CD4-positive, alpha-beta memory T cell (primary cell): ENCODE measurements around the gene ARHGAP24. TPM values are rescaled to one million over a fixed set of nuclear protein-coding genes. Genes with fewer than 3 reads are reported as not detected.

Experiments
- CTCF ChIA-PET: fragments of 350-600 bp; sonication (Branson Sonifier 250); formaldehyde crosslinking; loops from one replicate; lab custom pipeline; 2021; ENCODE audit warnings: inconsistent platforms; ENCODE audit not compliant: partially characterized antibody; lab: Charles Lee
- POLR2A ChIA-PET: fragments of 350-600 bp; sonication (Branson Sonifier 250); formaldehyde crosslinking; loops from one replicate; lab custom pipeline; 2021; ENCODE audit not compliant: partially characterized antibody; lab: Charles Lee
- DNase-seq, 5 donors: peaks; one replicate each; pipeline versions ENCODE4 v3.0.0 to v3.0.0-alpha.2; 2020 to 2022; ENCODE audit warnings: mixed read lengths in 1 of 5
- H3K27ac ChIP-seq: one replicate; pipeline ENCODE4 v1.7.0; 2013; ENCODE audit warnings: low read depth, low read length
- H3K27me3 ChIP-seq: 2 replicates; pipeline ENCODE4 v1.7.0; 2013; ENCODE audit warnings: mild to moderate bottlenecking, low read length, moderate library complexity; ENCODE audit not compliant: insufficient read depth
- H3K36me3 ChIP-seq: 2 replicates; pipeline ENCODE4 v1.7.0; 2013; ENCODE audit warnings: mild to moderate bottlenecking, low read length, moderate library complexity; ENCODE audit not compliant: insufficient read depth
- H3K4me1 ChIP-seq: 2 replicates; pipeline ENCODE4 v1.7.0; 2013; ENCODE audit warnings: mild to moderate bottlenecking, low read length, moderate library complexity; ENCODE audit not compliant: insufficient read depth
- H3K4me3 ChIP-seq, 2 donors: one replicate each; pipeline ENCODE4 v1.7.0; 2013; ENCODE audit warnings: low read length in 2 of 2, mild to moderate bottlenecking in 1 of 2
- H3K9me3 ChIP-seq, 2 donors: one replicate each; pipeline ENCODE4 v1.7.0; 2013; ENCODE audit warnings: low read length in 2 of 2, control low read depth in 1 of 2; ENCODE audit not compliant: control insufficient read depth in 1 of 2
- H3K27ac Mint-ChIP-seq, 7 donors: one replicate each; pipeline ENCODE4 v1.8.0; 2020 to 2021; ENCODE audit warnings: mixed read lengths in 7 of 7, mild to moderate bottlenecking in 6 of 7, inconsistent platforms in 3 of 7, moderate library complexity in 3 of 7
- H3K27me3 Mint-ChIP-seq, 2 donors: one replicate each; pipeline ENCODE4 v1.8.0; 2020 to 2021; ENCODE audit warnings: mixed read lengths in 2 of 2
- H3K36me3 Mint-ChIP-seq, 2 donors: one replicate each; pipeline ENCODE4 v1.8.0; 2020 to 2021; ENCODE audit warnings: mixed read lengths in 2 of 2, inconsistent platforms in 1 of 2, mild to moderate bottlenecking in 1 of 2
- H3K4me1 Mint-ChIP-seq, 4 donors: one replicate each; pipeline ENCODE4 v1.8.0; 2020 to 2021; ENCODE audit warnings: mixed read lengths in 4 of 4, mild to moderate bottlenecking in 1 of 4
- H3K4me3 Mint-ChIP-seq, 8 donors: one replicate each; pipeline ENCODE4 v1.8.0; 2020 to 2021; ENCODE audit warnings: mixed read lengths in 8 of 8, mild to moderate bottlenecking in 7 of 8, moderate library complexity in 6 of 8, inconsistent platforms in 3 of 8
- H3K9me3 Mint-ChIP-seq, 8 donors: one replicate each; pipeline ENCODE4 v1.8.0; 2020 to 2021; ENCODE audit warnings: mixed read lengths in 8 of 8, mild to moderate bottlenecking in 5 of 8, inconsistent platforms in 3 of 8, moderate library complexity in 1 of 8
- intact Hi-C: fragments of 100-400 bp; cut with micrococcal nuclease; formaldehyde crosslinking; loops from one replicate; pipeline ENCODE4 v1.15.1; 2023
- polyA plus RNA-seq, 2 donors: library from polyadenylated mRNA; unstranded; fragments of 300-500 nt; fragmentation: Illumina TruSeq; gene quantifications; one replicate each; pipeline ENCODE4 v1.2.3, GENCODE V29; 2021
- total RNA-seq, 2 experiments: library from RNA; stranded (reverse); gene quantifications; one replicate each; pipeline ENCODE4 v1.2.3, GENCODE V29; 2021

The ARHGAP24 gene
- total and polyA plus RNA-seq, 4 experiments from 2014 or later, result 0.30 TPM; not detected in 3

- H3K4me1 ChIP-seq, result no peaks in the 10 kb centered on the region
- no peak overlapping the region for H3K4me3 ChIP-seq
- no peak for DNase-seq
- no peaks in the 10 kb centered on the region for H3K9me3 ChIP-seq
- H3K9me3 Mint-ChIP-seq, result peaks cover 0 to 7% (median 4%) of the 10 kb centered on the region in 8 donors
- H3K36me3 ChIP-seq, result no peaks in the 10 kb centered on the region
- H3K4me3 Mint-ChIP-seq, result no peak overlapping the region
- intact Hi-C loops, result no loop called here
- no peaks in the 10 kb centered on the region for H3K4me1 Mint-ChIP-seq
- no peaks in the 10 kb centered on the region for H3K27me3 Mint-ChIP-seq
- ChIA-PET CTCF (no interaction called here), POLR2A (no interaction called here)
- H3K27ac Mint-ChIP-seq, result no peak overlapping the region
- no peak overlapping the region for H3K27ac ChIP-seq
- no peaks in the 10 kb centered on the region for H3K36me3 Mint-ChIP-seq
- no peaks in the 10 kb centered on the region for H3K27me3 ChIP-seq
Observed at GRCh38 chr4:85548116-85548515, 73.2 kb downstream of the ARHGAP24 start.

GRCh38 chr4:85548841-85549240 is 73.9 kb downstream of the ARHGAP24 start:
- Histone ChIP-seq H3K27me3 (no peaks in the 10 kb centered on the region), H3K27ac (no peak overlapping the region), H3K9me3 (no peaks in the 10 kb centered on the region), H3K4me1 (no peaks in the 10 kb centered on the region), H3K4me3 (no peak overlapping the region), H3K36me3 (no peaks in the 10 kb centered on the region)
- no peak for DNase-seq
- CTCF ChIA-PET, result no interaction called here
- Mint-ChIP-seq H3K4me3 (no peak overlapping the region), H3K4me1 (no peaks in the 10 kb centered on the region), H3K27me3 (no peaks in the 10 kb centered on the region), H3K9me3 (peaks cover 0 to 9% (median 6%) of the 10 kb centered on the region in 8 donors), H3K27ac (no peak overlapping the region), H3K36me3 (no peaks in the 10 kb centered on the region)
- POLR2A ChIA-PET, result no interaction called here
- intact Hi-C loops, result no loop called here

- no peaks in the 10 kb centered on the region for H3K27me3 Mint-ChIP-seq
- no peak for DNase-seq
- H3K4me3 ChIP-seq, result no peak overlapping the region
- peaks cover 0 to 24% (median 9%) of the 10 kb centered on the region in 8 donors for H3K9me3 Mint-ChIP-seq
- H3K36me3 Mint-ChIP-seq, result peaks cover 0 to 1% of the 10 kb centered on the region in 2 donors
- no peaks in the 10 kb centered on the region for H3K27me3 ChIP-seq
- CTCF ChIA-PET, result no interaction called here
- H3K4me1 Mint-ChIP-seq, result no peaks in the 10 kb centered on the region
- H3K4me3 Mint-ChIP-seq, result no peak overlapping the region
- POLR2A ChIA-PET, result no interaction called here
- no peaks in the 10 kb centered on the region for H3K9me3 ChIP-seq
- H3K27ac Mint-ChIP-seq, result no peak overlapping the region
- H3K36me3 ChIP-seq, result no peaks in the 10 kb centered on the region
- no peak overlapping the region for H3K27ac ChIP-seq
- intact Hi-C loops, result no loop called here
- H3K4me1 ChIP-seq, result no peaks in the 10 kb centered on the region
Observed at GRCh38 chr4:85555206-85555605, 80.3 kb downstream of the ARHGAP24 start.

GRCh38 chr4:85556283-85556682 is 81.3 kb downstream of the ARHGAP24 start:
- Mint-ChIP-seq H3K36me3 (peaks cover 0 to 1% of the 10 kb centered on the region in 2 donors), H3K4me1 (no peaks in the 10 kb centered on the region), H3K27ac (no peak overlapping the region), H3K4me3 (no peak overlapping the region), H3K9me3 (peaks cover 0 to 24% (median 9%) of the 10 kb centered on the region in 8 donors), H3K27me3 (no peaks in the 10 kb centered on the region)
- intact Hi-C loops, result no loop called here
- Histone ChIP-seq H3K36me3 (no peaks in the 10 kb centered on the region), H3K4me3 (no peak overlapping the region), H3K4me1 (no peaks in the 10 kb centered on the region), H3K9me3 (no peaks in the 10 kb centered on the region), H3K27me3 (no peaks in the 10 kb centered on the region), H3K27ac (no peak overlapping the region)
- no peak for DNase-seq
- POLR2A ChIA-PET, result no interaction called here
- CTCF ChIA-PET, result no interaction called here

- Histone ChIP-seq H3K4me1 (no peaks in the 10 kb centered on the region), H3K27ac (no peak overlapping the region), H3K27me3 (no peaks in the 10 kb centered on the region), H3K9me3 (no peaks in the 10 kb centered on the region), H3K36me3 (no peaks in the 10 kb centered on the region), H3K4me3 (no peak overlapping the region)
- POLR2A ChIA-PET, result no interaction called here
- intact Hi-C loops, result no loop called here
- no peak overlapping the region for H3K27ac Mint-ChIP-seq
- DNase-seq, result no peak
- H3K9me3 Mint-ChIP-seq, result peaks cover 0 to 21% (median 9%) of the 10 kb centered on the region in 8 donors
- H3K27me3 Mint-ChIP-seq, result no peaks in the 10 kb centered on the region
- CTCF ChIA-PET, result no interaction called here
- H3K36me3 Mint-ChIP-seq, result peaks cover 0 to 1% of the 10 kb centered on the region in 2 donors
- H3K4me1 Mint-ChIP-seq, result no peaks in the 10 kb centered on the region
- no peak overlapping the region for H3K4me3 Mint-ChIP-seq
Observed at GRCh38 chr4:85557016-85557901, 82.3 kb downstream of the ARHGAP24 start.

- Histone ChIP-seq H3K27ac (no peak overlapping the region), H3K27me3 (no peaks in the 10 kb centered on the region), H3K9me3 (no peaks in the 10 kb centered on the region), H3K36me3 (no peaks in the 10 kb centered on the region), H3K4me1 (no peaks in the 10 kb centered on the region), H3K4me3 (no peak overlapping the region)
- ChIA-PET POLR2A (no interaction called here), CTCF (no interaction called here)
- Mint-ChIP-seq H3K36me3 (no peaks in the 10 kb centered on the region), H3K27me3 (no peaks in the 10 kb centered on the region), H3K4me3 (no peak overlapping the region), H3K9me3 (peaks cover 0 to 5% (median 0%) of the 10 kb centered on the region in 8 donors), H3K4me1 (no peaks in the 10 kb centered on the region), H3K27ac (no peak overlapping the region)
- no peak for DNase-seq
- intact Hi-C loops, result no loop called here
Observed at GRCh38 chr4:85565761-85566480, 91.0 kb downstream of the ARHGAP24 start.

- H3K27me3 ChIP-seq, result no peaks in the 10 kb centered on the region
- Mint-ChIP-seq H3K9me3 (peaks cover 0 to 8% (median 1%) of the 10 kb centered on the region in 8 donors), H3K27ac (peak overlapping the region in 1 of 7 donors; percentile 41), H3K4me3 (no peak overlapping the region), H3K36me3 (no peaks in the 10 kb centered on the region), H3K27me3 (no peaks in the 10 kb centered on the region), H3K4me1 (no peaks in the 10 kb centered on the region)
- H3K36me3 ChIP-seq, result no peaks in the 10 kb centered on the region
- intact Hi-C loops, result no loop called here
- DNase-seq, result no peak
- POLR2A ChIA-PET, result no interaction called here
- no peaks in the 10 kb centered on the region for H3K9me3 ChIP-seq
- no peak overlapping the region for H3K4me3 ChIP-seq
- CTCF ChIA-PET, result no interaction called here
- no peaks in the 10 kb centered on the region for H3K4me1 ChIP-seq
- no peak overlapping the region for H3K27ac ChIP-seq
Observed at GRCh38 chr4:85569730-85570299, 94.9 kb downstream of the ARHGAP24 start.
